Neural crest cell (in vitro differentiated cells): Measurements from ENCODE around the gene HEATR1. TPM values are rescaled to one million over a fixed set of nuclear protein-coding genes. Genes with fewer than 3 reads are reported as not detected.

ENCODE experiments used
- DNase-seq: peaks from one replicate; pipeline ENCODE4 v3.0.0; 2021; ENCODE audit warnings: low read depth, mixed read lengths, low spot score
- H3K27ac Mint-ChIP-seq: one replicate; pipeline ENCODE4 v1.8.0; 2021; ENCODE audit warnings: mild to moderate bottlenecking, mixed read lengths; ENCODE audit not compliant: unreplicated experiment
- H3K27me3 Mint-ChIP-seq: 2 replicates; pipeline ENCODE4 v1.8.0; 2021; ENCODE audit warnings: low read depth, mild to moderate bottlenecking, mixed read lengths
- H3K36me3 Mint-ChIP-seq: 2 replicates; pipeline ENCODE4 v1.8.0; 2021; ENCODE audit warnings: low read depth, mild to moderate bottlenecking, mixed read lengths
- H3K4me1 Mint-ChIP-seq: 2 replicates; pipeline ENCODE4 v1.8.0; 2021; ENCODE audit warnings: mixed read lengths
- H3K4me3 Mint-ChIP-seq: one replicate; pipeline ENCODE4 v1.8.0; 2021; ENCODE audit warnings: mild to moderate bottlenecking, mixed read lengths
- H3K9me3 Mint-ChIP-seq: 2 replicates; pipeline ENCODE4 v1.8.0; 2021; ENCODE audit warnings: mixed read lengths
- total RNA-seq: library from RNA; stranded (reverse); gene quantifications from 2 replicates; pipeline ENCODE4 v1.2.1, GENCODE V29; 2021
- TF ChIP-seq, protein P1 (sequence below): fragments of 200-600 bp; sonication (generic); conservative IDR thresholded peaks from 2 replicates; pipeline ENCODE4 v1.5.0; 2021; ENCODE audit warnings: antibody characterized with exemption, mild to moderate bottlenecking

The HEATR1 gene
- total RNA-seq, 1 donor from 2014 or later: 59.8 TPM

GRCh38 chr1:236514703-236515442 is 89.4 kb downstream of the HEATR1 start:
- no peaks in the 10 kb centered on the region for H3K27me3 Mint-ChIP-seq
- H3K9me3 Mint-ChIP-seq: no peaks in the 10 kb centered on the region
- H3K4me3 Mint-ChIP-seq: no peak overlapping the region
- no peak for DNase-seq
- H3K27ac Mint-ChIP-seq: no peak overlapping the region
- H3K4me1 Mint-ChIP-seq: no peaks in the 10 kb centered on the region
- TF ChIP-seq, protein P1, sequence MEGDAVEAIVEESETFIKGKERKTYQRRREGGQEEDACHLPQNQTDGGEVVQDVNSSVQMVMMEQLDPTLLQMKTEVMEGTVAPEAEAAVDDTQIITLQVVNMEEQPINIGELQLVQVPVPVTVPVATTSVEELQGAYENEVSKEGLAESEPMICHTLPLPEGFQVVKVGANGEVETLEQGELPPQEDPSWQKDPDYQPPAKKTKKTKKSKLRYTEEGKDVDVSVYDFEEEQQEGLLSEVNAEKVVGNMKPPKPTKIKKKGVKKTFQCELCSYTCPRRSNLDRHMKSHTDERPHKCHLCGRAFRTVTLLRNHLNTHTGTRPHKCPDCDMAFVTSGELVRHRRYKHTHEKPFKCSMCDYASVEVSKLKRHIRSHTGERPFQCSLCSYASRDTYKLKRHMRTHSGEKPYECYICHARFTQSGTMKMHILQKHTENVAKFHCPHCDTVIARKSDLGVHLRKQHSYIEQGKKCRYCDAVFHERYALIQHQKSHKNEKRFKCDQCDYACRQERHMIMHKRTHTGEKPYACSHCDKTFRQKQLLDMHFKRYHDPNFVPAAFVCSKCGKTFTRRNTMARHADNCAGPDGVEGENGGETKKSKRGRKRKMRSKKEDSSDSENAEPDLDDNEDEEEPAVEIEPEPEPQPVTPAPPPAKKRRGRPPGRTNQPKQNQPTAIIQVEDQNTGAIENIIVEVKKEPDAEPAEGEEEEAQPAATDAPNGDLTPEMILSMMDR: no peak
- H3K36me3 Mint-ChIP-seq: no peaks in the 10 kb centered on the region

DNA sequence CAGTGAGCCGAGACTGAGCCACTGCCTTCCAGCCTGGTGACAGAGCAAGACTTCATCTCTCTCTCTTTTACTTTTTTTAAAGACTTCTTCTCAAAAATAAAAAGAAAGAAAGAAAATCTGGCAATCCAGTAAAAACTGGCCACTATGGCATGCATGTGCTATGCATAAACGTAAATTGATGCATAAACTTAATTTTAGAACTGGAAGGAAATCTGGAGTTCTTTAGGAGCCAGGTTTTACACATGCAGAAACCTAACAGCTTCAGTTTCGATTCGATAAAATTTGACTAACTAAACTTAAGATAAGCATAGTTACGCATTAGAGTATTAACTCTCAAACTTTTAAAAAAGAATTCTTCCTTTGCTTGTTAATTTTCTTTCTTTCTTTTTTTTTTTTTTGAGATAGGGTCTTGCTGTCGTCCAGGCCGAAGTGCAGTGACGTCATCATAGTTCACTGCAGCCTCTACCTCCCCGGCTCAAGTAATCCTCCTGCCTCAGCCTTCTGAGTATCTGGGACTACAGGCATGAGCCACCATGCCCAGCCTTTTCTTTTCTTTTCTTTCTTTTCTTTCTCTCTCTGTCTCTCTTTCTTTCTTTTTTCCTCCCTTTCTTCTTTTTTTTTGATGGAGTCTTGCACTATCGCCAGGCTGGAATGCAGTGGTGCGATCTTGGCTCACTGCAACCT is 92.4 kb downstream of the HEATR1 start:
- H3K4me1 Mint-ChIP-seq: no peaks in the 10 kb centered on the region
- TF ChIP-seq, protein P1: no peak
- no peaks in the 10 kb centered on the region for H3K36me3 Mint-ChIP-seq
- no peaks in the 10 kb centered on the region for H3K9me3 Mint-ChIP-seq
- no peak overlapping the region for H3K4me3 Mint-ChIP-seq
- H3K27me3 Mint-ChIP-seq: no peaks in the 10 kb centered on the region
- peak overlapping the region; percentile 27 for H3K27ac Mint-ChIP-seq
- no peak for DNase-seq

- TF ChIP-seq, protein P1: no peak
- Mint-ChIP-seq H3K27ac (no peak overlapping the region), H3K9me3 (no peaks in the 10 kb centered on the region), H3K4me1 (no peaks in the 10 kb centered on the region), H3K27me3 (no peaks in the 10 kb centered on the region), H3K36me3 (no peaks in the 10 kb centered on the region), H3K4me3 (no peak overlapping the region)
- no peak for DNase-seq
Measured at GRCh38 chr1:236509647-236510401, 94.5 kb downstream of the HEATR1 start.

GRCh38 chr1:236509203-236509602 is 95.1 kb downstream of the HEATR1 start:
- Mint-ChIP-seq H3K36me3 (no peaks in the 10 kb centered on the region), H3K4me1 (no peaks in the 10 kb centered on the region), H3K27ac (no peak overlapping the region), H3K9me3 (no peaks in the 10 kb centered on the region), H3K4me3 (no peak overlapping the region), H3K27me3 (no peaks in the 10 kb centered on the region)
- no peak for DNase-seq
- TF ChIP-seq, protein P1: no peak

GRCh38 chr1:236508593-236509027 is 95.7 kb downstream of the HEATR1 start:
- Mint-ChIP-seq H3K27me3 (no peaks in the 10 kb centered on the region), H3K4me3 (no peak overlapping the region), H3K27ac (no peak overlapping the region), H3K9me3 (no peaks in the 10 kb centered on the region), H3K36me3 (no peaks in the 10 kb centered on the region), H3K4me1 (no peaks in the 10 kb centered on the region)
- TF ChIP-seq, protein P1: no peak
- DNase-seq: no peak
